A549 (cell line): ENCODE data around the gene PDSS2. TPM values are rescaled to one million over a fixed set of nuclear protein-coding genes. Genes with fewer than 3 reads are reported as not detected.

ENCODE experiments used
- ATAC-seq, 2 experiments: fragments of 200-7000 bp in 1 of 2; fragments of >200 bp in 1 of 2; cut with Nextera tagmentation in 1 of 2; cut with Tn5 transposase in 1 of 2; 3 replicates each; pipeline versions ENCODE4 v1.8.0 to v1.9.1; 2018 to 2020; ENCODE audit warnings: mild to moderate bottlenecking in 1 of 2, moderate library complexity in 1 of 2
- CTCF ChIA-PET: fragments of 300-600 bp; sonication (Branson Sonifier 250); formaldehyde crosslinking; extraction: SDS; loops from one replicate; lab custom pipeline; 2021; ENCODE audit warnings: antibody characterized with exemption, inconsistent platforms; lab: Yijun Ruan, JAX
- POLR2A ChIA-PET: fragments of 350-600 bp; formaldehyde crosslinking; extraction: SDS; loops from one replicate; lab custom pipeline; 2021; ENCODE audit warnings: antibody characterized with exemption, inconsistent platforms; lab: Yijun Ruan, JAX
- DNase-seq, 2 experiments: peaks; one replicate each; pipeline versions ENCODE4 v3.0.0 to v3.0.0-alpha.2; 2011 to 2016; ENCODE audit warnings: low read depth in 1 of 2, low spot score in 1 of 2
- FAIRE-seq: peaks from 2 replicates; lab custom pipeline; 2011; peaks lifted over from hg19 to GRCh38; lab: Jason Lieb, UNC
- H3K27ac ChIP-seq, 2 experiments: fragments of >200 bp; sonication (Bioruptor Twin); formaldehyde crosslinking; 3 replicates each; pipeline ENCODE4 v1.5.1; 2016 to 2017
- H3K4me1 ChIP-seq: fragments of >200 bp; sonication (Bioruptor Twin); formaldehyde crosslinking; 3 replicates; pipeline ENCODE4 v1.6.1; 2016
- H3K4me2 ChIP-seq: fragments of >200 bp; sonication (Bioruptor Twin); formaldehyde crosslinking; 3 replicates; pipeline ENCODE4 v1.6.1; 2016
- H3K4me3 ChIP-seq: fragments of >200 bp; sonication (Bioruptor Twin); formaldehyde crosslinking; 3 replicates; pipeline ENCODE4 v1.5.1; 2016
- H3K9me3 ChIP-seq: fragments of >200 bp; sonication (Bioruptor Twin); formaldehyde crosslinking; 3 replicates; pipeline ENCODE4 v1.6.1; 2016
- BCL3 ChIP-seq: fragments of >200 bp; sonication (Bioruptor Twin); formaldehyde crosslinking; IDR thresholded peaks from 3 replicates; pipeline ENCODE4 v1.6.1; 2016
- CBX2 ChIP-seq: fragments of 200-600 bp; sonication (generic); IDR thresholded peaks from 2 replicates; pipeline ENCODE4 v1.6.1; 2016; ENCODE audit warnings: low read depth, mild to moderate bottlenecking, borderline replicate concordance
- CHD4 ChIP-seq: fragments of 200-600 bp; sonication (generic); IDR thresholded peaks from 2 replicates; pipeline ENCODE4 v1.6.1; 2016; ENCODE audit warnings: antibody characterized with exemption, mild to moderate bottlenecking, borderline replicate concordance
- FOXS1 ChIP-seq: fragments of 250-450 bp; sonication (Bioruptor Pico); IDR thresholded peaks from 2 replicates; pipeline ENCODE4 v1.5.0; 2020; ENCODE audit warnings: mild to moderate bottlenecking, moderate library complexity
- GATA3 ChIP-seq: IDR thresholded peaks from 2 replicates; pipeline ENCODE4 v1.6.1; 2012; ENCODE audit warnings: borderline replicate concordance
- HMGXB4 ChIP-seq: fragments of 250-450 bp; sonication (Bioruptor Pico); IDR thresholded peaks from 2 replicates; pipeline ENCODE4 v1.5.0; 2021; ENCODE audit warnings: mild to moderate bottlenecking, moderate library complexity, borderline replicate concordance
- HOXA7 ChIP-seq: fragments of 250-450 bp; sonication (Bioruptor Pico); IDR thresholded peaks from 2 replicates; pipeline ENCODE4 v1.5.0; 2020; ENCODE audit warnings: mild to moderate bottlenecking, moderate library complexity
- HOXB13 ChIP-seq: fragments of 250-450 bp; sonication (Bioruptor Pico); IDR thresholded peaks from 2 replicates; pipeline ENCODE4 v1.5.0; 2020; ENCODE audit warnings: low read depth, mild to moderate bottlenecking, moderate library complexity
- KDM1A ChIP-seq: fragments of 200-600 bp; sonication (generic); IDR thresholded peaks from 2 replicates; pipeline ENCODE4 v1.6.1; 2016; ENCODE audit warnings: low read depth, mild to moderate bottlenecking
- KDM5A ChIP-seq: fragments of 200-600 bp; sonication (generic); IDR thresholded peaks from 2 replicates; pipeline ENCODE4 v1.6.1; 2016; ENCODE audit warnings: antibody characterized with exemption, mild to moderate bottlenecking
- MAFK ChIP-seq: fragments of 450-650 bp; IDR thresholded peaks from 2 replicates; pipeline ENCODE4 v1.6.1; 2014; ENCODE audit not compliant: partially characterized antibody
- MAX ChIP-seq: IDR thresholded peaks from 2 replicates; pipeline ENCODE4 v1.6.1; 2012
- NPAS2 ChIP-seq: fragments of 250-450 bp; sonication (Bioruptor Pico); IDR thresholded peaks from 2 replicates; pipeline ENCODE4 v1.8.0; 2022; ENCODE audit warnings: mild to moderate bottlenecking, moderate library complexity, borderline replicate concordance
- PBX3 ChIP-seq: IDR thresholded peaks from 2 replicates; pipeline ENCODE4 v1.6.1; 2012
- POLR2A ChIP-seq: IDR thresholded peaks from 2 replicates; pipeline ENCODE4 v1.6.1; 2012; ENCODE audit warnings: mild to moderate bottlenecking, low read length
- POLR2AphosphoS2 ChIP-seq: conservative IDR thresholded peaks from 2 replicates; pipeline ENCODE4 v1.6.1; 2012; ENCODE audit warnings: low read length, improper control_type of control experiment, inconsistent platforms
- RARB ChIP-seq: fragments of 250-450 bp; sonication (Bioruptor Pico); IDR thresholded peaks from 2 replicates; pipeline ENCODE4 v1.8.0; 2021; ENCODE audit warnings: mild to moderate bottlenecking, moderate library complexity
- RCOR1 ChIP-seq: fragments of 150-350 bp; IDR thresholded peaks from 2 replicates; pipeline ENCODE4 v1.6.1; 2014; ENCODE audit warnings: antibody characterized with exemption, low read length, low read depth
- REST ChIP-seq: fragments of 200-600 bp; sonication (generic); IDR thresholded peaks from 2 replicates; pipeline ENCODE4 v1.6.1; 2016; ENCODE audit warnings: antibody characterized with exemption, mild to moderate bottlenecking, moderate library complexity
- TFCP2L1 ChIP-seq: fragments of 250-450 bp; sonication (Bioruptor Pico); IDR thresholded peaks from 2 replicates; pipeline ENCODE4 v1.5.0; 2021; ENCODE audit warnings: mild to moderate bottlenecking
- ZSCAN20 ChIP-seq: fragments of 250-450 bp; sonication (Bioruptor Pico); IDR thresholded peaks from 2 replicates; pipeline ENCODE4 v1.8.0; 2022; ENCODE audit warnings: mild to moderate bottlenecking, moderate library complexity
- WGBS: methylation state at CpG from one replicate; pipeline ENCODE4 v1.1.6; 2017; ENCODE audit errors: missing lambda C conversion rate; 5-methylcytosine and 5-hydroxymethylcytosine counted together
- polyA plus RNA-seq, 4 experiments: library from polyadenylated mRNA; depleted of rRNA in 3 of 4; stranded (reverse); fragments of >200 nt; fragmentation: RNase III in 1 of 4; extraction: RNeasy Plus Mini Kit Qiagen cat#74134 plus additional on column Dnase treatment in 1 of 4; gene quantifications; 2 replicates in 3 of 4; 3 replicates in 1 of 4; pipeline ENCODE4 v1.2.3, GENCODE V29; 2011 to 2017

The PDSS2 gene
- polyA plus RNA-seq, 2 of the 4 experiments (the other 2 are of a cell fraction) = 7.2 to 17.3 TPM

GRCh38 chr6:107315114-107315513 is 144.2 kb downstream of the PDSS2 start:
- no peak for TF ChIP-seq TFCP2L1
- peak; percentile 65 for TF ChIP-seq MAFK
- TF ChIP-seq, all 56 proteins: peak for 1
- DNase-seq (no peak), FAIRE-seq (no peak), ATAC-seq (no peak)
- Histone ChIP-seq H3K4me2 (no peak overlapping the region), H3K4me1 (no peaks in the 10 kb centered on the region), H3K27ac (no peak overlapping the region), H3K4me3 (no peak overlapping the region), H3K9me3 (no peaks in the 10 kb centered on the region)
- ChIA-PET POLR2A (no interaction called here), CTCF (no interaction called here)

- DNase-seq (no peak), ATAC-seq (no peak), FAIRE-seq (no peak)
- 85% methylated on average over 3 of the region's 3 CpGs for WGBS
- no peak overlapping the region for H3K27ac ChIP-seq
- ChIA-PET CTCF (no interaction called here), POLR2A (no interaction called here)
- TF ChIP-seq HOXA7 (no peak), KDM5A (no peak), REST (no peak), RARB (CRISPR knock-in tag) (no peak), BCL3 (no peak), ZSCAN20 (no peak), FOXS1 (CRISPR knock-in tag) (no peak)
- H3K9me3 ChIP-seq = no peaks in the 10 kb centered on the region
- no peaks in the 10 kb centered on the region for H3K4me1 ChIP-seq
- no peak overlapping the region for H3K4me3 ChIP-seq
- H3K4me2 ChIP-seq = no peak overlapping the region
Observed at GRCh38 chr6:107314531-107314939, 144.8 kb downstream of the PDSS2 start.

- ATAC-seq = no peak
- no peak for FAIRE-seq
- DNase-seq = no peak
- Histone ChIP-seq H3K9me3 (no peaks in the 10 kb centered on the region), H3K4me3 (no peak overlapping the region), H3K4me1 (no peaks in the 10 kb centered on the region), H3K4me2 (no peak overlapping the region), H3K27ac (no peak overlapping the region)
- ChIA-PET POLR2A (no interaction called here), CTCF (no interaction called here)
- TF ChIP-seq NPAS2 (no peak), MAFK (no peak), CHD4 (no peak), KDM1A (no peak), GATA3 (no peak), POLR2A (no peak), FOXS1 (CRISPR knock-in tag) (no peak)
- WGBS = 83% methylated on average over 3 of the region's 3 CpGs
Observed at GRCh38 chr6:107313776-107314175, 145.6 kb downstream of the PDSS2 start.

GRCh38 chr6:107310362-107310761 is 149.0 kb downstream of the PDSS2 start:
- no peaks in the 10 kb centered on the region for H3K9me3 ChIP-seq
- FAIRE-seq (no peak), ATAC-seq (no peak), DNase-seq (no peak)
- ChIA-PET POLR2A (no interaction called here), CTCF (no interaction called here)
- H3K4me3 ChIP-seq = no peak overlapping the region
- no peak overlapping the region for H3K27ac ChIP-seq
- no peaks in the 10 kb centered on the region for H3K4me1 ChIP-seq
- 90% methylated on average over 3 of the region's 3 CpGs for WGBS
- H3K4me2 ChIP-seq = no peak overlapping the region
- no peak for TF ChIP-seq PBX3
- TF ChIP-seq POLR2AphosphoS2 = no peak
- no peak for TF ChIP-seq HMGXB4 (CRISPR knock-in tag)
- no peak for TF ChIP-seq HOXB13
- no peak for TF ChIP-seq MAX
- TF ChIP-seq RCOR1 = no peak
- no peak for TF ChIP-seq CBX2
- no peak for TF ChIP-seq REST
